GM12878 (cell line): ENCODE measurements around the gene SEMA5B. TPM values are rescaled to one million over a fixed set of nuclear protein-coding genes. Genes with fewer than 3 reads are reported as not detected.

Experiments
- ATAC-seq: fragments of 200-7000 bp; cut with Tn5 transposase; 3 replicates; pipeline ENCODE4 v1.9.1; 2020; ENCODE audit warnings: mild to moderate bottlenecking, moderate library complexity
- BruUV-seq: library from RNA; stranded (reverse); fragments of 400-500 nt; replicated peaks from 2 replicates; lab custom pipeline; 2021; lab: Mats Ljungman, UMichigan
- CTCF ChIA-PET: fragments of 300-600 bp; sonication (Branson Sonifier 250); formaldehyde crosslinking; extraction: SDS; loops from one replicate; lab custom pipeline; 2021; ENCODE audit warnings: inconsistent platforms; lab: Yijun Ruan, JAX
- POLR2A ChIA-PET: fragments of 350-600 bp; formaldehyde crosslinking; extraction: SDS; loops from one replicate; lab custom pipeline; 2021; ENCODE audit warnings: inconsistent platforms; lab: Charles Lee
- RAD21 ChIA-PET: fragments of 300-600 bp; sonication (Branson Sonifier 250); formaldehyde crosslinking; loops from one replicate; lab custom pipeline; 2023; ENCODE audit warnings: antibody characterized with exemption; ENCODE audit not compliant: unreplicated experiment; lab: Charles Lee
- SMC1A ChIA-PET: fragments of 300-600 bp; sonication (Branson Sonifier 250); formaldehyde crosslinking; loops from one replicate; lab custom pipeline; 2023; ENCODE audit not compliant: unreplicated experiment, uncharacterized antibody; lab: Charles Lee
- DNase-seq: peaks from one replicate; pipeline ENCODE4 v3.0.0-alpha.2; 2011; ENCODE audit warnings: low read depth, low spot score
- FAIRE-seq: peaks from 3 replicates; lab custom pipeline; 2011; peaks lifted over from hg19 to GRCh38; lab: Jason Lieb, UNC
- H2AFZ ChIP-seq: 2 replicates; pipeline ENCODE4 v1.6.0; 2011; ENCODE audit warnings: low read depth, low read length, control low read depth; ENCODE audit not compliant: control insufficient read depth
- H3K27ac ChIP-seq: 2 replicates; pipeline ENCODE4 v1.5.1; 2011; ENCODE audit warnings: control low read depth; ENCODE audit not compliant: control insufficient read depth, insufficient read depth
- H3K27me3 ChIP-seq, 2 experiments: replicated peaks in 1 of 2; 2 replicates each; pipeline versions ENCODE4 v1.6.0 to v1.6.1; 2011; ENCODE audit warnings: low read length in 1 of 2; ENCODE audit not compliant: control insufficient read depth in 2 of 2, insufficient read depth in 2 of 2
- H3K36me3 ChIP-seq, 2 experiments: 2 replicates each; pipeline ENCODE4 v1.5.1; 2011; ENCODE audit warnings: low read length in 1 of 2; ENCODE audit not compliant: control insufficient read depth in 2 of 2, insufficient read depth in 2 of 2
- H3K4me1 ChIP-seq: 2 replicates; pipeline ENCODE4 v1.6.1; 2011; ENCODE audit warnings: mild to moderate bottlenecking, low read length, moderate library complexity, mixed read lengths; ENCODE audit not compliant: control insufficient read depth, insufficient read depth
- H3K4me2 ChIP-seq: 2 replicates; pipeline ENCODE4 v1.6.0; 2011; ENCODE audit warnings: control low read depth; ENCODE audit not compliant: control insufficient read depth, insufficient read depth
- H3K4me3 ChIP-seq: fragments of 200-600 bp; sonication (generic); 2 replicates; pipeline ENCODE4 v1.5.1; 2016
- H3K79me2 ChIP-seq: 2 replicates; pipeline ENCODE4 v1.6.0; 2011; ENCODE audit warnings: low read length; ENCODE audit not compliant: control insufficient read depth, insufficient read depth
- H3K9ac ChIP-seq: 2 replicates; pipeline ENCODE4 v1.8.0; 2011; ENCODE audit warnings: low read length, control low read depth, mixed read lengths; ENCODE audit not compliant: control insufficient read depth, insufficient read depth
- H3K9me3 ChIP-seq: replicated peaks from 3 replicates; pipeline ENCODE4 v1.5.1; 2011; ENCODE audit warnings: mild to moderate bottlenecking, low read length; ENCODE audit not compliant: control insufficient read depth, insufficient read depth
- H4K20me1 ChIP-seq: 2 replicates; pipeline ENCODE4 v1.6.0; 2011; ENCODE audit not compliant: control insufficient read depth, insufficient read depth
- BACH1 ChIP-seq: fragments of 450-650 bp; IDR thresholded peaks from 2 replicates; pipeline ENCODE4 v1.6.1; 2017; ENCODE audit warnings: mild to moderate bottlenecking, borderline replicate concordance
- CHD4 ChIP-seq: fragments of 200-600 bp; sonication (generic); IDR thresholded peaks from 2 replicates; pipeline ENCODE4 v1.6.1; 2016; ENCODE audit warnings: mild to moderate bottlenecking
- IKZF2 ChIP-seq, 2 experiments: fragments of 450-650 bp; IDR thresholded peaks; 2 replicates each; pipeline ENCODE4 v1.6.1; 2017; ENCODE audit warnings: mild to moderate bottlenecking in 2 of 2, moderate library complexity in 2 of 2
- KDM1A ChIP-seq: fragments of 200-600 bp; sonication (generic); IDR thresholded peaks from 2 replicates; pipeline ENCODE4 v1.6.1; 2016; ENCODE audit warnings: borderline replicate concordance
- MAX ChIP-seq: IDR thresholded peaks from 2 replicates; pipeline ENCODE4 v1.6.1; 2012; ENCODE audit warnings: low read depth, low read length, improper control_type of control experiment
- PAX5 ChIP-seq: IDR thresholded peaks from 2 replicates; pipeline ENCODE4 v1.6.1; 2011; ENCODE audit warnings: low read depth, low read length, borderline replicate concordance
- PAX8 ChIP-seq: fragments of 450-650 bp; IDR thresholded peaks from 2 replicates; pipeline ENCODE4 v1.6.1; 2017; ENCODE audit warnings: mild to moderate bottlenecking, moderate library complexity
- PML ChIP-seq: IDR thresholded peaks from 2 replicates; pipeline ENCODE4 v1.6.1; 2012; ENCODE audit warnings: low read length, inconsistent platforms
- RAD21 ChIP-seq: IDR thresholded peaks from 2 replicates; pipeline ENCODE4 v1.6.1; 2011; ENCODE audit warnings: mild to moderate bottlenecking, low read depth, low read length, moderate library complexity; ENCODE audit not compliant: insufficient read depth
- RELA ChIP-seq: fragments of 450-650 bp; IDR thresholded peaks from 2 replicates; pipeline ENCODE4 v1.8.0; 2014; ENCODE audit warnings: borderline replicate concordance; ENCODE audit not compliant: partially characterized antibody
- SMARCA5 ChIP-seq: fragments of 450-650 bp; IDR thresholded peaks from 2 replicates; pipeline ENCODE4 v1.6.1; 2017; ENCODE audit warnings: mild to moderate bottlenecking
- SP1 ChIP-seq: IDR thresholded peaks from one replicate; pipeline ENCODE4 v1.6.1; 2011; ENCODE audit warnings: low read depth, low read length
- TCF7 ChIP-seq: IDR thresholded peaks from 2 replicates; pipeline ENCODE4 v1.6.1; 2014; ENCODE audit warnings: antibody characterized with exemption, borderline replicate concordance
- YY1 ChIP-seq: IDR thresholded peaks from 2 replicates; pipeline ENCODE4 v1.6.1; 2011; ENCODE audit warnings: low read depth, mild to moderate bottlenecking, low read length
- ZZZ3 ChIP-seq: IDR thresholded peaks from 2 replicates; pipeline ENCODE4 v1.6.1; 2011; ENCODE audit warnings: low read depth; ENCODE audit not compliant: control insufficient read depth, insufficient read length
- WGBS: methylation state at CpG from one replicate; pipeline ENCODE4 v1.1.6; 2016; ENCODE audit warnings: low lambda C conversion rate; ENCODE audit not compliant: insufficient replicate concordance, insufficient coverage; ENCODE audit errors: missing lambda C conversion rate; 5-methylcytosine and 5-hydroxymethylcytosine counted together
- in situ Hi-C: fragments of 300-500 bp; cut with MboI; formaldehyde crosslinking; loops from 9 replicates; pipeline ENCODE4 v1.14.3; 2018; ENCODE audit warnings: mixed read lengths
- intact Hi-C: fragments of 100-400 bp; cut with micrococcal nuclease; formaldehyde crosslinking; loops from one replicate; pipeline ENCODE4 v1.14.2; 2022; ENCODE audit not compliant: unreplicated experiment
- polyA plus RNA-seq, 11 experiments: library from polyadenylated mRNA; depleted of rRNA in 4 of 11; unstranded in 6 of 11; stranded (reverse) in 5 of 11; fragments of >200 nt; fragmentation: Nextera tagmentation in 4 of 11; fragmentation: Illumina TruSeq in 1 of 11; extraction: Ambion mirVana in 4 of 11; extraction: Trizol in 1 of 11; gene quantifications; 1 replicate in 1 of 11; 2 replicates in 10 of 11; pipeline versions ENCODE4 v1.2.1 to v1.2.3, GENCODE V29; 2011 to 2016; ENCODE audit warnings: inconsistent platforms in 2 of 11, missing spikeins in 2 of 11, low read depth in 1 of 11
- total RNA-seq, 4 experiments: library from RNA; depleted of rRNA in 3 of 4; stranded (reverse); fragments of >200 nt in 3 of 4; fragmentation: Illumina TruSeq in 1 of 4; extraction: Trizol in 1 of 4; gene quantifications; 2 replicates each; pipeline versions ENCODE4 v1.2.1 to v1.2.3, GENCODE V29; 2013 to 2021
- TF ChIP-seq, protein P1 (sequence below): fragments of 450-650 bp; IDR thresholded peaks from 2 replicates; pipeline ENCODE4 v1.6.1; 2017; ENCODE audit warnings: mild to moderate bottlenecking
- TF ChIP-seq, protein P2 (sequence below): fragments of 150-350 bp; IDR thresholded peaks from 2 replicates; pipeline ENCODE4 v1.6.1; 2014; ENCODE audit warnings: mild to moderate bottlenecking, low read depth, low read length

SEMA5B gene
- total and polyA plus RNA-seq, 10 of the 15 experiments (the other 5 are each of a cell fraction or from before 2014, with no cell fraction given) = 0.05 TPM; not detected in 9

DNA sequence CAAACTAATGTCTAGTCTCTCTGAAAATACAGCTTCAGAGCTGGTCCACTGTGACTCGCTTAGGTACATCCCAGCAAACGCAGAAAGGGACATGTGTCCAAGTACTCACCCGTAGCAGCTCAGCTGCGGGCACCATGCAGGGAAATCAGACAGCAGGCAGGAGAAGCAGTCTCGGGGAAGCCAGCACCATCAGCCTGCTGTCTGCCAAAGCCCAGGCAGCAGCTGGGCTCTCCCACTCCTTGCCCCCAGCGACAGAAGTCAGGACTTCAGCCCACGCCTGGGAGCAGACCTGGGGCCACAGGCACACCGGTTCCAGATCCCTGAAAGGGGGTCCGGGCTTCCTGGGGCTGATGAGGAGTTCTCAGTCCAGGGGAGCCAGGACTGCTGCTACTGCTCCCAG, 34.9 kb downstream of the SEMA5B start:
- no peaks in the 10 kb centered on the region for H4K20me1 ChIP-seq
- BruUV-seq = no TSS peak
- peaks cover 2% of the 10 kb centered on the region in 2 experiments; a peak in 3 of 4 replicates for H3K27me3 ChIP-seq
- ChIA-PET POLR2A (no interaction called here), RAD21 (no interaction called here), SMC1A (no interaction called here), CTCF (no interaction called here)
- no peaks in the 10 kb centered on the region for H3K4me1 ChIP-seq
- no peak for ATAC-seq
- no peak for FAIRE-seq
- H3K4me3 ChIP-seq = no peak overlapping the region
- no peak overlapping the region for H3K9ac ChIP-seq
- no peak for TF ChIP-seq KDM1A
- TF ChIP-seq PAX8 = no peak
- TF ChIP-seq PAX5 = no peak
- TF ChIP-seq SMARCA5 = no peak
- in situ Hi-C loops = no loop called here
- DNase-seq = no peak
- H3K79me2 ChIP-seq = no peaks in the 10 kb centered on the region
- no peaks in the 10 kb centered on the region for H3K9me3 ChIP-seq
- H3K36me3 ChIP-seq = no peaks in the 10 kb centered on the region
- WGBS = 44% methylated on average over 9 of the region's 9 CpGs
- no peak overlapping the region for H3K27ac ChIP-seq
- H2AFZ ChIP-seq = no peak overlapping the region
- intact Hi-C loops = no loop called here
- no peak overlapping the region for H3K4me2 ChIP-seq

DNA sequence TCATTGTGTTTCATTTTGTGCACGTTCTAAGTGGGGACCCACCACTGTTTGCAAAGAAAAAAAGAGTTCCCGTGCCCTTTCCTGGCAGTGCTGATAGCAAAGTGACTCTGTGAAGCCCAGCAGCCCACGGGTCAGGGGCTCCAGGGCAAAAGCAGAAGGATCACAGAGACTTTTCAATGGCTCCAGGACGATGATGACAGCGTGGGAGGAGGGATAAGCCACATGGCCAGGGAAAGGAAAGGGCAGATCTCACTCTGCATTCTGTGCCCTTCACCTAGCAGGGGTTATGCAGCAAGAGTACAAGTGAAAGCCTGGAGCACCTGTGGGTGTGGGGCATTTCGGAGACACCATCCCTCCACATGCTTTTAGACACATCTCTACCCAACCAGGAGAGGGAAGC, 35.4 kb downstream of the SEMA5B start:
- H3K27me3 ChIP-seq = peaks cover 2% of the 10 kb centered on the region in 2 experiments; a peak in 3 of 4 replicates
- H3K4me1 ChIP-seq = no peaks in the 10 kb centered on the region
- no peak for DNase-seq
- WGBS = 22% methylated on average over 6 of the region's 6 CpGs
- no peaks in the 10 kb centered on the region for H3K79me2 ChIP-seq
- no peak for ATAC-seq
- no peaks in the 10 kb centered on the region for H4K20me1 ChIP-seq
- H3K36me3 ChIP-seq = no peaks in the 10 kb centered on the region
- ChIA-PET CTCF (no interaction called here), POLR2A (no interaction called here), RAD21 (no interaction called here), SMC1A (no interaction called here)
- H3K4me2 ChIP-seq = no peak overlapping the region
- intact Hi-C loops (no loop called here), in situ Hi-C loops (no loop called here)
- H2AFZ ChIP-seq = no peak overlapping the region
- H3K27ac ChIP-seq = no peak overlapping the region
- no peaks in the 10 kb centered on the region for H3K9me3 ChIP-seq
- BruUV-seq = no TSS peak
- no peak for FAIRE-seq
- H3K9ac ChIP-seq = no peak overlapping the region
- H3K4me3 ChIP-seq = no peak overlapping the region
- TF ChIP-seq ZZZ3 (no peak), CHD4 (no peak), MAX (no peak), KDM1A (no peak), RAD21 (no peak), SP1 (no peak), SMARCA5 (no peak), TCF7 (no peak), BACH1 (no peak), PML (no peak), YY1 (no peak), IKZF2 (IDR thresholded peaks at IDR 0.05) (no peak), RELA (no peak)
- TF ChIP-seq, protein P1, sequence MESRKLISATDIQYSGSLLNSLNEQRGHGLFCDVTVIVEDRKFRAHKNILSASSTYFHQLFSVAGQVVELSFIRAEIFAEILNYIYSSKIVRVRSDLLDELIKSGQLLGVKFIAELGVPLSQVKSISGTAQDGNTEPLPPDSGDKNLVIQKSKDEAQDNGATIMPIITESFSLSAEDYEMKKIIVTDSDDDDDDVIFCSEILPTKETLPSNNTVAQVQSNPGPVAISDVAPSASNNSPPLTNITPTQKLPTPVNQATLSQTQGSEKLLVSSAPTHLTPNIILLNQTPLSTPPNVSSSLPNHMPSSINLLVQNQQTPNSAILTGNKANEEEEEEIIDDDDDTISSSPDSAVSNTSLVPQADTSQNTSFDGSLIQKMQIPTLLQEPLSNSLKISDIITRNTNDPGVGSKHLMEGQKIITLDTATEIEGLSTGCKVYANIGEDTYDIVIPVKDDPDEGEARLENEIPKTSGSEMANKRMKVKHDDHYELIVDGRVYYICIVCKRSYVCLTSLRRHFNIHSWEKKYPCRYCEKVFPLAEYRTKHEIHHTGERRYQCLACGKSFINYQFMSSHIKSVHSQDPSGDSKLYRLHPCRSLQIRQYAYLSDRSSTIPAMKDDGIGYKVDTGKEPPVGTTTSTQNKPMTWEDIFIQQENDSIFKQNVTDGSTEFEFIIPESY = no peak
- TF ChIP-seq, protein P2, sequence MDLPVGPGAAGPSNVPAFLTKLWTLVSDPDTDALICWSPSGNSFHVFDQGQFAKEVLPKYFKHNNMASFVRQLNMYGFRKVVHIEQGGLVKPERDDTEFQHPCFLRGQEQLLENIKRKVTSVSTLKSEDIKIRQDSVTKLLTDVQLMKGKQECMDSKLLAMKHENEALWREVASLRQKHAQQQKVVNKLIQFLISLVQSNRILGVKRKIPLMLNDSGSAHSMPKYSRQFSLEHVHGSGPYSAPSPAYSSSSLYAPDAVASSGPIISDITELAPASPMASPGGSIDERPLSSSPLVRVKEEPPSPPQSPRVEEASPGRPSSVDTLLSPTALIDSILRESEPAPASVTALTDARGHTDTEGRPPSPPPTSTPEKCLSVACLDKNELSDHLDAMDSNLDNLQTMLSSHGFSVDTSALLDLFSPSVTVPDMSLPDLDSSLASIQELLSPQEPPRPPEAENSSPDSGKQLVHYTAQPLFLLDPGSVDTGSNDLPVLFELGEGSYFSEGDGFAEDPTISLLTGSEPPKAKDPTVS = no peak
